ENCODE data around the gene TMBIM1. TPM values are rescaled to one million over a fixed set of nuclear protein-coding genes. Genes with fewer than 3 reads are reported as not detected.

TMBIM1 gene
- total RNA-seq = 215 and 219 TPM in 2 replicates

GRCh38 chr2:218292048-218293014, at the start of gene TMBIM1:
Gene TMBIM1 (minus strand): TSS chr2:218292503. CDS start chr2:218282141, 10,362 bp downstream.

GRCh38 chr2:218269900-218270720, 22.2 kb downstream of the TMBIM1 start, which contains the start of the genes AAMP and PNKD:
Gene AAMP (minus strand): TSS chr2:218270137. CDS start chr2:218270086, 51 bp downstream.
Gene PNKD (plus strand): TSS chr2:218270519. CDS start chr2:218270536, 17 bp downstream.

GRCh38 chr2:218260742-218261422, 31.4 kb downstream of the TMBIM1 start, which contains the start of gene GPBAR1:
Gene GPBAR1 (plus strand): TSS chr2:218261015. CDS start chr2:218262725, 1,710 bp downstream.

Other genes with a start within 250 kb of the TMBIM1 start
- not detected in 2 replicates for gene RUFY4, start 223.2 kb downstream of the TMBIM1 start, total RNA-seq
- not detected in 2 replicates for gene CXCR2, start 166.5 kb downstream of the TMBIM1 start, total RNA-seq
- not detected in 2 replicates for gene CXCR1, start 125.5 kb downstream of the TMBIM1 start, total RNA-seq
- 668 and 714 TPM in 2 replicates for gene ARPC2, start 75.3 kb downstream of the TMBIM1 start, total RNA-seq
- gene GPBAR1, start 31.5 kb downstream of the TMBIM1 start, total RNA-seq = 0.53 TPM in 1 of 2 replicates, not detected in the other
- gene AAMP, start 22.4 kb downstream of the TMBIM1 start, total RNA-seq = 122 and 129 TPM in 2 replicates
- gene PNKD, start 22.0 kb downstream of the TMBIM1 start, total RNA-seq = 56.2 and 61.1 TPM in 2 replicates
- gene CATIP, start 64.4 kb upstream of the TMBIM1 start, total RNA-seq = not detected in 2 replicates
- gene SLC11A1, start 89.8 kb upstream of the TMBIM1 start, total RNA-seq = 0.18 and 0.29 TPM in 2 replicates
- gene CTDSP1, start 107.4 kb upstream of the TMBIM1 start, total RNA-seq = 67.0 and 84.8 TPM in 2 replicates
- not detected in 2 replicates for gene VIL1, start 126.6 kb upstream of the TMBIM1 start, total RNA-seq